Activated CD8-positive, alpha-beta memory T cell treated with anti-CD3 and anti-CD28 coated beads, Interleukin-2, amount 10 ng/mL, durations not matched to agents 7 days and 5 days (primary cell): Measurements from ENCODE around the gene WWC2. TPM values are rescaled to one million over a fixed set of nuclear protein-coding genes. Genes with fewer than 3 reads are reported as not detected.

Source experiments
- ATAC-seq: fragments of 150-1000 bp; cut with Tn5 transposase; one replicate; pipeline ENCODE4 v1.10.0; 2021; ENCODE audit warnings: moderate library complexity
- CTCF ChIA-PET: fragments of 350-600 bp; sonication (Branson Sonifier 250); formaldehyde crosslinking; loops from one replicate; lab custom pipeline; 2021; ENCODE audit warnings: antibody characterized with exemption; lab: Charles Lee
- DNase-seq: peaks from one replicate; pipeline ENCODE4 v3.0.0-alpha.2; 2020
- H3K27ac Mint-ChIP-seq: one replicate; pipeline ENCODE4 v1.8.0; 2021; ENCODE audit warnings: mild to moderate bottlenecking, mixed read lengths
- H3K27me3 Mint-ChIP-seq: one replicate; pipeline ENCODE4 v1.8.0; 2021; ENCODE audit warnings: mixed read lengths
- H3K36me3 Mint-ChIP-seq: one replicate; pipeline ENCODE4 v1.8.0; 2021; ENCODE audit warnings: mild to moderate bottlenecking, mixed read lengths
- H3K4me1 Mint-ChIP-seq: one replicate; pipeline ENCODE4 v1.8.0; 2021; ENCODE audit warnings: mixed read lengths
- H3K4me3 Mint-ChIP-seq: one replicate; pipeline ENCODE4 v1.8.0; 2021; ENCODE audit warnings: mild to moderate bottlenecking, moderate library complexity, mixed read lengths
- H3K9me3 Mint-ChIP-seq: one replicate; pipeline ENCODE4 v1.8.0; 2022; ENCODE audit warnings: low read depth, mixed read lengths
- total RNA-seq, 2 experiments: library from RNA; stranded (reverse); gene quantifications; one replicate each; pipeline ENCODE4 v1.2.3, GENCODE V29; 2021

WWC2 gene
- total RNA-seq, 2 experiments from 2014 or later, result 0.05 to 0.20 TPM

- peaks cover 7% of the 10 kb centered on the region for H3K27me3 Mint-ChIP-seq
- H3K27ac Mint-ChIP-seq, result no peak overlapping the region
- no peaks in the 10 kb centered on the region for H3K36me3 Mint-ChIP-seq
- no peaks in the 10 kb centered on the region for H3K4me1 Mint-ChIP-seq
- no peaks in the 10 kb centered on the region for H3K9me3 Mint-ChIP-seq
- no peak for ATAC-seq
- CTCF ChIA-PET, result no interaction called here
- H3K4me3 Mint-ChIP-seq, result no peak overlapping the region
- no peak for DNase-seq
These were observed 115.9 kb downstream of the WWC2 start for GRCh38 chr4:183214912-183215488.

GRCh38 chr4:183220236-183220635 lies 121.2 kb downstream of the WWC2 start:
- no peak for DNase-seq
- CTCF ChIA-PET, result no interaction called here
- Mint-ChIP-seq H3K27me3 (peaks cover 4% of the 10 kb centered on the region), H3K4me3 (no peak overlapping the region), H3K27ac (no peak overlapping the region), H3K9me3 (no peaks in the 10 kb centered on the region), H3K36me3 (no peaks in the 10 kb centered on the region), H3K4me1 (no peaks in the 10 kb centered on the region)
- ATAC-seq, result no peak

- no peak for ATAC-seq
- Mint-ChIP-seq H3K9me3 (no peaks in the 10 kb centered on the region), H3K4me3 (no peak overlapping the region), H3K4me1 (no peaks in the 10 kb centered on the region), H3K36me3 (no peaks in the 10 kb centered on the region), H3K27ac (no peak overlapping the region), H3K27me3 (peaks cover 8% of the 10 kb centered on the region)
- CTCF ChIA-PET, result interaction anchor here (0.6 kb wide), 1 partner anchor 33 kb away, joined by 3 read pairs; no protein-coding TSS in a partner anchor
- no peak for DNase-seq
These were observed 124.0 kb downstream of the WWC2 start for GRCh38 chr4:183223053-183223452.

GRCh38 chr4:183229397-183229796 lies 130.3 kb downstream of the WWC2 start:
- Mint-ChIP-seq H3K27me3 (peaks cover 20% of the 10 kb centered on the region), H3K4me3 (no peak overlapping the region), H3K27ac (no peak overlapping the region), H3K36me3 (no peaks in the 10 kb centered on the region), H3K4me1 (no peaks in the 10 kb centered on the region), H3K9me3 (no peaks in the 10 kb centered on the region)
- ATAC-seq (no peak), DNase-seq (no peak)
- CTCF ChIA-PET, result no interaction called here

GRCh38 chr4:183240581-183241321 lies 141.7 kb downstream of the WWC2 start:
- Mint-ChIP-seq H3K9me3 (no peaks in the 10 kb centered on the region), H3K4me1 (no peaks in the 10 kb centered on the region), H3K27me3 (peaks cover 7% of the 10 kb centered on the region), H3K27ac (no peak overlapping the region), H3K4me3 (no peak overlapping the region), H3K36me3 (no peaks in the 10 kb centered on the region)
- CTCF ChIA-PET, result interaction anchor here (1.1 kb wide), 1 partner anchor 9 kb away, joined by 4 read pairs; no protein-coding TSS in a partner anchor
- ATAC-seq, result no peak
- DNase-seq, result no peak

GRCh38 chr4:183241322-183241640 lies 142.2 kb downstream of the WWC2 start:
- no peaks in the 10 kb centered on the region for H3K9me3 Mint-ChIP-seq
- ATAC-seq, result no peak
- CTCF ChIA-PET, result interaction anchor here (1.1 kb wide), 1 partner anchor 9 kb away, joined by 4 read pairs; no protein-coding TSS in a partner anchor

GRCh38 chr4:183241721-183242151 lies 142.7 kb downstream of the WWC2 start:
- no peaks in the 10 kb centered on the region for H3K4me1 Mint-ChIP-seq
- H3K4me3 Mint-ChIP-seq, result no peak overlapping the region
- H3K9me3 Mint-ChIP-seq, result no peaks in the 10 kb centered on the region
- ATAC-seq (no peak), DNase-seq (no peak)
- H3K27me3 Mint-ChIP-seq, result peaks cover 7% of the 10 kb centered on the region
- no peak overlapping the region for H3K27ac Mint-ChIP-seq
- CTCF ChIA-PET, result interaction anchor here (1.1 to 1.5 kb wide), 3 partner anchors 8 to 20 kb away, joined by 4 read pairs; no protein-coding TSS in a partner anchor
- no peaks in the 10 kb centered on the region for H3K36me3 Mint-ChIP-seq

More at GRCh38 chr4:183241322-183241640, 142.2 kb downstream of the WWC2 start:
- no peaks in the 10 kb centered on the region for H3K4me1 Mint-ChIP-seq
- no peak for DNase-seq
- no peak overlapping the region for H3K4me3 Mint-ChIP-seq
- no peak overlapping the region for H3K27ac Mint-ChIP-seq
- peaks cover 7% of the 10 kb centered on the region for H3K27me3 Mint-ChIP-seq
- no peaks in the 10 kb centered on the region for H3K36me3 Mint-ChIP-seq

- no peaks in the 10 kb centered on the region for H3K4me1 Mint-ChIP-seq
- no peak overlapping the region for H3K27ac Mint-ChIP-seq
- ATAC-seq, result no peak
- H3K4me3 Mint-ChIP-seq, result no peak overlapping the region
- H3K27me3 Mint-ChIP-seq, result peaks cover 7% of the 10 kb centered on the region
- no peaks in the 10 kb centered on the region for H3K9me3 Mint-ChIP-seq
- no peaks in the 10 kb centered on the region for H3K36me3 Mint-ChIP-seq
- CTCF ChIA-PET, result interaction anchor here (1.3 to 2.6 kb wide), 3 partner anchors 9 to 169 kb away, joined by 4 to 7 read pairs (median 4); no protein-coding TSS in a partner anchor
- DNase-seq, result no peak
These were observed 143.2 kb downstream of the WWC2 start for GRCh38 chr4:183242291-183242690.

GRCh38 chr4:183244019-183244418 lies 145.0 kb downstream of the WWC2 start:
- ATAC-seq (no peak), DNase-seq (no peak)
- Mint-ChIP-seq H3K27me3 (peaks cover 11% of the 10 kb centered on the region), H3K27ac (no peak overlapping the region), H3K9me3 (no peaks in the 10 kb centered on the region), H3K4me3 (no peak overlapping the region), H3K4me1 (no peaks in the 10 kb centered on the region), H3K36me3 (no peaks in the 10 kb centered on the region)
- CTCF ChIA-PET, result interaction anchor here (2.6 kb wide), 1 partner anchor 170 kb away, joined by 7 read pairs; no protein-coding TSS in a partner anchor

GRCh38 chr4:183244506-183244905 lies 145.4 kb downstream of the WWC2 start:
- H3K4me3 Mint-ChIP-seq, result no peak overlapping the region
- H3K4me1 Mint-ChIP-seq, result no peaks in the 10 kb centered on the region
- ATAC-seq (no peak), DNase-seq (no peak)
- peaks cover 11% of the 10 kb centered on the region for H3K27me3 Mint-ChIP-seq
- H3K27ac Mint-ChIP-seq, result no peak overlapping the region
- no peaks in the 10 kb centered on the region for H3K9me3 Mint-ChIP-seq
- no peaks in the 10 kb centered on the region for H3K36me3 Mint-ChIP-seq
- CTCF ChIA-PET, result interaction anchor here (2.6 kb wide), 1 partner anchor 171 kb away, joined by 7 read pairs; no protein-coding TSS in a partner anchor

- CTCF ChIA-PET, result interaction anchor here (1.5 to 5.8 kb wide), 3 partner anchors 14 to 310 kb away, joined by 5 to 26 read pairs (median 13); no protein-coding TSS in a partner anchor
- H3K36me3 Mint-ChIP-seq, result no peaks in the 10 kb centered on the region
- H3K4me3 Mint-ChIP-seq, result no peak overlapping the region
- ATAC-seq (no peak), DNase-seq (no peak)
- H3K27ac Mint-ChIP-seq, result no peak overlapping the region
- no peaks in the 10 kb centered on the region for H3K9me3 Mint-ChIP-seq
- no peaks in the 10 kb centered on the region for H3K4me1 Mint-ChIP-seq
- peaks cover 24% of the 10 kb centered on the region for H3K27me3 Mint-ChIP-seq
These were observed 149.1 kb downstream of the WWC2 start for GRCh38 chr4:183248201-183248600.

GRCh38 chr4:183249854-183250253 lies 150.8 kb downstream of the WWC2 start:
- Mint-ChIP-seq H3K27ac (no peak overlapping the region), H3K36me3 (no peaks in the 10 kb centered on the region), H3K4me3 (no peak overlapping the region), H3K4me1 (no peaks in the 10 kb centered on the region), H3K27me3 (peaks cover 29% of the 10 kb centered on the region), H3K9me3 (no peaks in the 10 kb centered on the region)
- ATAC-seq (no peak), DNase-seq (no peak)
- CTCF ChIA-PET, result interaction anchor here (0.6 to 5.8 kb wide), 11 partner anchors 8 to 324 kb away, joined by 3 to 26 read pairs (median 4); no protein-coding TSS in a partner anchor

GRCh38 chr4:183250831-183251230 lies 151.8 kb downstream of the WWC2 start:
- H3K27ac Mint-ChIP-seq, result no peak overlapping the region
- no peaks in the 10 kb centered on the region for H3K9me3 Mint-ChIP-seq
- no peak overlapping the region for H3K4me3 Mint-ChIP-seq
- no peaks in the 10 kb centered on the region for H3K36me3 Mint-ChIP-seq
- DNase-seq (no peak), ATAC-seq (no peak)
- H3K27me3 Mint-ChIP-seq, result peaks cover 30% of the 10 kb centered on the region
- CTCF ChIA-PET, result interaction anchor here (1.1 to 5.8 kb wide), 5 partner anchors 9 to 313 kb away, joined by 4 to 26 read pairs (median 13); no protein-coding TSS in a partner anchor
- no peaks in the 10 kb centered on the region for H3K4me1 Mint-ChIP-seq
